ENCODE data around the gene CAMK1.

CAMK1 gene

DNA sequence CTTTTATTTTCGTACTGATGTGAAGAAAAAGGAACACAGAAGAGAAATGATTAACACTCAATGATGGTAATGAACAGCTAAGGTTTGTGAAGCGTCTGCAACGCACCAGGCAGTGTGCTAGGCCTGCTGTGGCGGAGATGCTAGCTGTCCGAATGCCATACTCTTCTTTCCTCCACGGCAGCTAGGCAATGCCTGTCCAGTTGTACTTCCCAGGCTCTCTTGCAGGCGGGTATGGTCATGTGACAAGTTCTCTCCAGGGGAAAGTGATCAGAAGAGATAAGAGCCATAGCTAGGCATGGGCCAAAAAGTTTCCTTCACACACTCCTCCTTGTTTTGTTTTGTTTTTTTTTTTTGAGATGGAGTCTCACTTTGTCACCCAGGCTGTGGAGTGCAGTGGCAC is 15.9 kb upstream of the CAMK1 start:
- TF ChIP-seq TAF1 (IDR thresholded peaks at IDR 0.05; ENCODE audit: borderline replicate concordance, insufficient read depth, low read length) (no peak), POLR2AphosphoS5 (IDR thresholded peaks at IDR 0.05; ENCODE audit: low read depth, low read length) (no peak), REST (IDR thresholded peaks at IDR 0.05; ENCODE audit: insufficient read depth in 1 of 2, low read depth in 2 of 2, low read length in 2 of 2) (no peak), SIN3A (IDR thresholded peaks at IDR 0.05; ENCODE audit: borderline replicate concordance, insufficient read depth, low read length) (no peak)

GRCh38 chr3:9784965-9785364 is 15.2 kb upstream of the CAMK1 start:
- TF ChIP-seq FOXP2 (optimal IDR thresholded peaks at IDR 0.05; ENCODE audit: borderline replicate concordance, extremely low read depth, extremely low read length, insufficient read depth) (no peak), SIN3A (IDR thresholded peaks at IDR 0.05; ENCODE audit: borderline replicate concordance, insufficient read depth, low read length) (no peak), POLR2AphosphoS5 (IDR thresholded peaks at IDR 0.05; ENCODE audit: low read depth, low read length) (no peak)

DNA sequence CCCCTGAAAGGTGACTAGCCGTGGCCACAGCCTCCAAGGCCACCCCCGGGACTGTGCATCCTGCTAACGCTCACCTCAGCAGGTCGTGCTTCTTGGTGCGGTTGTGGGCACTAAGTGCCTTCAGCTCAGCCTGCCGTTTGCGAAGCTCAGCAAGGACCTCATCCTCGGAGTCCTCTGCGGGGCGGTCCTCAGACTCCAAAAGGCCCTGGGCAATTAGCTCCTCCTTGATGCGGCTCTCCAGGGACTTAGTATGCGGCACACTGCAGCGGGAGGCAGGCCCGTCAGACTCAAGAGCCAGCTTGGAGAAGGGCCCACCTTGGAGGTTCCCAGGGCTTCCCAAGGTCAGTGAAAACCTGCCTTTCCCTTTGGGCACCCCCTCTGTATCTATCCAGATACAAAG is 14.2 kb upstream of the CAMK1 start:
- TF ChIP-seq POLR2AphosphoS5 (IDR thresholded peaks at IDR 0.05; ENCODE audit: low read depth, low read length) (no peak), FOXP2 (optimal IDR thresholded peaks at IDR 0.05; ENCODE audit: borderline replicate concordance, extremely low read depth, extremely low read length, insufficient read depth) (no peak), TAF1 (IDR thresholded peaks at IDR 0.05; ENCODE audit: borderline replicate concordance, insufficient read depth, low read length) (no peak), SIN3A (IDR thresholded peaks at IDR 0.05; ENCODE audit: borderline replicate concordance, insufficient read depth, low read length) (no peak), REST (IDR thresholded peaks at IDR 0.05; ENCODE audit: insufficient read depth in 1 of 2, low read depth in 2 of 2, low read length in 2 of 2) (no peak)

DNA sequence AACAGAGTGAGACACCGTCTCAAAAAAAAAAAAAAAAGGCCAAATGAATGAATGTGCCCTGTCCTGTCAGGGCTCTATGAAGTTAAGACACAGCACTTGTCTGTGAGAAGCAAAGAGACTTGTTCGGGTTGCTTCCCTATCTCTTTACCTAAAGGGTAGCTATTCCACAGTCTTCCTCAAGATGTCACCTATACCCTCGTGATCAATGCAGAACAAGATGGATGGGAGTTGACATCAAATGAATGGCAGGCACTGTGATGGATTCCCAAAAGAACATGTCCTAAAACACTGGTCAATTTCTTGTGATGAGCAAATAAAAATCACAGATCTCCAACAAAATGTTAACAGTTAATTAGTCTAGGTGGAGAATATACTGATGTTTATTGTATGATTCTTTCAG is 13.0 kb upstream of the CAMK1 start:
- no peak for TF ChIP-seq REST (IDR thresholded peaks at IDR 0.05; ENCODE audit: insufficient read depth in 1 of 2, low read depth in 2 of 2, low read length in 2 of 2)
- no peak for TF ChIP-seq TAF1 (IDR thresholded peaks at IDR 0.05; ENCODE audit: borderline replicate concordance, insufficient read depth, low read length)

DNA sequence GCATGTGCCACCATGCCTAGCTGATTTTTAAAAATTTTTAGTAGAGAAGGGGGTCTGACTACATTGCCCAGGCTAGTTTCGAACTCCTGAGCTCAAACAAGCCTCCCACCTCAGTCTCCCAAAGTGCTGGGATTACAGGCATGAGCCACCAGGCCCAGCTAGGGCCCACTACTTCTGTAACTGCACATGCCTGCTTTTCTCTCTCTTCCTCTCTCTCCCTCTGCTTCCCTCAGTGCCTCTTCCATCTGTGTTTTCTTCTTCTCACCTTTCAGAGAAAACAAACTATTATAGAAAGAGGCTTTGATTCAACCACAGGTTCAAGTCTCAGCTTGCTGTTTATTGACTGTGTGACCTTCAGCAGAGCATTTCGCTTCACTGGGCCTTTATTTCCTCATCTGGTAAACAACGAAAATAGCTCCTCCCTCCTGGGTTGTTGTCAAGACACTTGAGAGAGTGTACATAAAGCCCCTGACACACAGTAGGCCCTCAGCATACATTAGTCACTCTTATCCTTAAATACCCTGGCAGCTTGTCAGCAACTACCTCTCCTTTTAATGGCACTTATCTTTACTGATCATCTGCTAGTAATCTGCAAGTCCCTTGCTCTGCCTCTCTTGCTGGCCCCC is 12.3 kb upstream of the CAMK1 start:
- no peak for TF ChIP-seq TAF1 (IDR thresholded peaks at IDR 0.05; ENCODE audit: borderline replicate concordance, insufficient read depth, low read length)
- no peak for TF ChIP-seq REST (IDR thresholded peaks at IDR 0.05; ENCODE audit: insufficient read depth in 1 of 2, low read depth in 2 of 2, low read length in 2 of 2)
- TF ChIP-seq POLR2AphosphoS5 (IDR thresholded peaks at IDR 0.05; ENCODE audit: low read depth, low read length), result no peak
- TF ChIP-seq SIN3A (IDR thresholded peaks at IDR 0.05; ENCODE audit: borderline replicate concordance, insufficient read depth, low read length), result no peak
- no peak for TF ChIP-seq FOXP2 (optimal IDR thresholded peaks at IDR 0.05; ENCODE audit: borderline replicate concordance, extremely low read depth, extremely low read length, insufficient read depth)
